Activated CD8-positive, alpha-beta T cell treated with anti-CD3 and anti-CD28 coated beads for 36 hours (primary cell): Measurements from ENCODE around the gene PBX3. TPM values are rescaled to one million over a fixed set of nuclear protein-coding genes. Genes with fewer than 3 reads are reported as not detected.

Experiments
- ATAC-seq: fragments of 200-7000 bp; cut with Tn5 transposase; one replicate; pipeline ENCODE4 v1.10.0; 2021; ENCODE audit warnings: mild to moderate bottlenecking, moderate library complexity
- CTCF ChIA-PET: fragments of 350-600 bp; sonication (Branson Sonifier 250); formaldehyde crosslinking; loops from one replicate; lab custom pipeline; 2021; ENCODE audit warnings: antibody characterized with exemption; lab: Charles Lee
- POLR2A ChIA-PET: fragments of 350-600 bp; sonication (Branson Sonifier 250); formaldehyde crosslinking; loops from one replicate; lab custom pipeline; 2021; ENCODE audit warnings: antibody characterized with exemption; lab: Charles Lee
- DNase-seq: peaks from one replicate; pipeline ENCODE4 v3.0.0-alpha.2; 2020
- H3K27ac Mint-ChIP-seq: one replicate; pipeline ENCODE4 v1.8.0; 2021; ENCODE audit warnings: mild to moderate bottlenecking, mixed read lengths
- H3K27me3 Mint-ChIP-seq: one replicate; pipeline ENCODE4 v1.8.0; 2021; ENCODE audit warnings: mixed read lengths
- H3K36me3 Mint-ChIP-seq: one replicate; pipeline ENCODE4 v1.8.0; 2021; ENCODE audit warnings: low read depth, mixed read lengths
- H3K4me1 Mint-ChIP-seq: one replicate; pipeline ENCODE4 v1.8.0; 2021; ENCODE audit warnings: low read depth, mixed read lengths
- H3K4me3 Mint-ChIP-seq: one replicate; pipeline ENCODE4 v1.8.0; 2021; ENCODE audit warnings: mild to moderate bottlenecking, moderate library complexity, mixed read lengths
- H3K9me3 Mint-ChIP-seq: one replicate; pipeline ENCODE4 v1.8.0; 2021; ENCODE audit warnings: mixed read lengths
- CTCF ChIP-seq: fragments of 200-600 bp; IDR thresholded peaks from one replicate; pipeline ENCODE4 v1.8.0; 2022; ENCODE audit warnings: antibody characterized with exemption, mild to moderate bottlenecking
- intact Hi-C: fragments of 100-400 bp; cut with micrococcal nuclease; formaldehyde crosslinking; loops from one replicate; pipeline ENCODE4 v1.10.0; 2022
- total RNA-seq, 2 experiments: library from RNA; stranded (reverse); gene quantifications; one replicate each; pipeline ENCODE4 v1.2.3, GENCODE V29; 2021

PBX3 gene
- total RNA-seq, 2 experiments from 2014 or later, result 11.5 to 14.1 TPM

GRCh38 chr9:125789196-125789595 is 42.0 kb downstream of the PBX3 start:
- no peak for TF ChIP-seq CTCF
- H3K36me3 Mint-ChIP-seq, result peaks cover 10% of the 10 kb centered on the region
- peaks cover 27% of the 10 kb centered on the region for H3K4me1 Mint-ChIP-seq
- H3K27ac Mint-ChIP-seq, result no peak overlapping the region
- ChIA-PET POLR2A (interaction anchor here (0.6 to 0.7 kb wide), 2 partner anchors 29 to 788 kb away, joined by 3 to 4 read pairs; no protein-coding TSS in a partner anchor), CTCF (interaction anchor here (1.2 kb wide), 1 partner anchor 43 kb away, joined by 3 read pairs; no protein-coding TSS in a partner anchor)
- DNase-seq, result no peak
- H3K27me3 Mint-ChIP-seq, result no peaks in the 10 kb centered on the region
- ATAC-seq, result no peak
- no peaks in the 10 kb centered on the region for H3K9me3 Mint-ChIP-seq
- intact Hi-C loops, result no loop called here
- H3K4me3 Mint-ChIP-seq, result no peak overlapping the region

GRCh38 chr9:125794708-125795107 is 47.5 kb downstream of the PBX3 start:
- no peak for DNase-seq
- ChIA-PET POLR2A (no interaction called here), CTCF (interaction anchor here (1.2 kb wide), 1 partner anchor 236 kb away, joined by 3 read pairs; no protein-coding TSS in a partner anchor)
- H3K36me3 Mint-ChIP-seq, result no peaks in the 10 kb centered on the region
- H3K27me3 Mint-ChIP-seq, result no peaks in the 10 kb centered on the region
- TF ChIP-seq CTCF, result no peak
- intact Hi-C loops, result no loop called here
- no peak overlapping the region for H3K27ac Mint-ChIP-seq
- H3K4me1 Mint-ChIP-seq, result no peaks in the 10 kb centered on the region
- H3K9me3 Mint-ChIP-seq, result no peaks in the 10 kb centered on the region
- no peak overlapping the region for H3K4me3 Mint-ChIP-seq
- no peak for ATAC-seq

- H3K27ac Mint-ChIP-seq, result no peak overlapping the region
- no peak for ATAC-seq
- intact Hi-C loops, result no loop called here
- no peak overlapping the region for H3K4me3 Mint-ChIP-seq
- H3K27me3 Mint-ChIP-seq, result no peaks in the 10 kb centered on the region
- ChIA-PET POLR2A (no interaction called here), CTCF (no interaction called here)
- H3K36me3 Mint-ChIP-seq, result no peaks in the 10 kb centered on the region
- TF ChIP-seq CTCF, result no peak
- DNase-seq, result no peak
- H3K4me1 Mint-ChIP-seq, result no peaks in the 10 kb centered on the region
- no peaks in the 10 kb centered on the region for H3K9me3 Mint-ChIP-seq
Observed at GRCh38 chr9:125795970-125796596, 48.9 kb downstream of the PBX3 start.

- ATAC-seq, result no peak
Observed at GRCh38 chr9:125797930-125798329, 50.8 kb downstream of the PBX3 start.

More at GRCh38 chr9:125797930-125798329, 50.8 kb downstream of the PBX3 start:
- Mint-ChIP-seq H3K27me3 (no peaks in the 10 kb centered on the region), H3K4me1 (no peaks in the 10 kb centered on the region), H3K36me3 (no peaks in the 10 kb centered on the region), H3K4me3 (no peak overlapping the region), H3K9me3 (no peaks in the 10 kb centered on the region), H3K27ac (no peak overlapping the region)
- DNase-seq, result no peak
- intact Hi-C loops, result no loop called here
- ChIA-PET POLR2A (no interaction called here), CTCF (interaction anchor here (1.1 kb wide), 1 partner anchor 10 kb away, joined by 3 read pairs; no protein-coding TSS in a partner anchor)
- no peak for TF ChIP-seq CTCF
